Activated CD4-positive, alpha-beta memory T cell treated with anti-CD3 and anti-CD28 coated beads, Interleukin-2, amount 10 ng/mL, durations not matched to agents 7 days and 5 days (primary cell): ENCODE measurements around the gene TRAPPC10. TPM values are rescaled to one million over a fixed set of nuclear protein-coding genes. Genes with fewer than 3 reads are reported as not detected.
"Not testable (repeated sequence)": the region's sequence is repeated elsewhere in the genome, so short reads cannot be mapped to it uniquely, and the experiment has no call there.

Experiments
- CTCF ChIA-PET: fragments of 350-600 bp; sonication (Branson Sonifier 250); formaldehyde crosslinking; loops from one replicate; lab custom pipeline; 2021; ENCODE audit warnings: antibody characterized with exemption, inconsistent platforms; lab: Charles Lee
- POLR2A ChIA-PET: fragments of 350-600 bp; sonication (Branson Sonifier 250); formaldehyde crosslinking; loops from one replicate; lab custom pipeline; 2021; ENCODE audit warnings: antibody characterized with exemption; lab: Charles Lee
- DNase-seq: peaks from one replicate; pipeline ENCODE4 v3.0.0-alpha.2; 2020
- H3K27ac Mint-ChIP-seq: one replicate; pipeline ENCODE4 v1.8.0; 2021; ENCODE audit warnings: mild to moderate bottlenecking, mixed read lengths
- H3K27me3 Mint-ChIP-seq: one replicate; pipeline ENCODE4 v1.8.0; 2021; ENCODE audit warnings: mixed read lengths
- H3K36me3 Mint-ChIP-seq: one replicate; pipeline ENCODE4 v1.8.0; 2021; ENCODE audit warnings: low read depth, mixed read lengths
- H3K4me1 Mint-ChIP-seq: one replicate; pipeline ENCODE4 v1.8.0; 2021; ENCODE audit warnings: mixed read lengths
- H3K4me3 Mint-ChIP-seq: one replicate; pipeline ENCODE4 v1.8.0; 2021; ENCODE audit warnings: mild to moderate bottlenecking, mixed read lengths
- H3K9me3 Mint-ChIP-seq: one replicate; pipeline ENCODE4 v1.8.0; 2021; ENCODE audit warnings: mixed read lengths
- total RNA-seq, 2 experiments: library from RNA; stranded (reverse); gene quantifications; one replicate each; pipeline ENCODE4 v1.2.3, GENCODE V29; 2021

Gene TRAPPC10
- total RNA-seq, 2 experiments from 2014 or later: 76.0 to 76.5 TPM

DNA sequence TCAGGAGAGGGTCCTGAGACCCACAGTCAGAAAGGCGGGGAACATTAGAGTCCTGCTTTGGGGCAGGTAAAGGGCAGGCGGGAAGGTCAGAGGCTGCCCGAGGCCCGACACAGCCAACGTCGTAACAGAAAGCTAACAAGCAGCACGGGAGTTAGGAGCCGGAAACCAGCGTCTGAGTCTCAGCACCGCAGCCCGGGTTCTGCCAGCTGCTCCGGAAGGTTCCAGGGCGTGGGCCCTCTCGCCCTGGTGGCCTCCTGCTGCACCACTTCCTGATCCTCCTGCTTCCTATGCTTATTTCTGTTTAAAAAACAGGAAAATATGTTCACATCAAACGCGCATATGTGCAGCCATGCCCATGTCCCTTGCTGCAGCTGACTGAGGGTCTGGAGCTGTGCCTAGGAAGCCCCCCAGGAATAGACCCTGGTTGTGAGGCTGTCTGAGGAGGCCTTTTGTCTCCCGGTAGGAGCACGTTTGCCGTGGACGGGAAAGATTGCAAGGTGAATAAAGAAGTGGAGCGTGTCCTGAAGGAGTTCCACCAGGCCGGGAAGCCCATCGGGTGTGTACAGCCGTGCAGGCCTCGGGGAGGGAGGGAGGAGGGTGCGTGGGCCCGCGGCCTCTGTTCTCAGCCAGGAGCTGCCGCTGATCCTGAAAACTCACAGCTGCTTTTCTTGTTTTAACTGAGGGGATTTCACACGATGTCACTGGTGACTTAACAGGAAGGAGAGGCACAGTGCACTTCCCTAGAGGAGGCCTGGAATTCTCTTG lies 127.9 kb downstream of the TRAPPC10 start:
- H3K36me3 Mint-ChIP-seq, DNase-seq, H3K4me1 Mint-ChIP-seq, POLR2A ChIA-PET, H3K9me3 Mint-ChIP-seq, H3K27me3 Mint-ChIP-seq, CTCF ChIA-PET: not testable (repeated sequence)
- peak overlapping the region; percentile 78 for H3K27ac Mint-ChIP-seq
- H3K4me3 Mint-ChIP-seq: peak overlapping the region; percentile 37

GRCh38 chr21:44140552-44140932 lies 128.4 kb downstream of the TRAPPC10 start:
- H3K4me1 Mint-ChIP-seq, POLR2A ChIA-PET, H3K9me3 Mint-ChIP-seq, H3K4me3 Mint-ChIP-seq, H3K27ac Mint-ChIP-seq, H3K27me3 Mint-ChIP-seq, DNase-seq, H3K36me3 Mint-ChIP-seq, CTCF ChIA-PET: not testable (repeated sequence)

- H3K36me3 Mint-ChIP-seq, CTCF ChIA-PET, H3K9me3 Mint-ChIP-seq, H3K27ac Mint-ChIP-seq, DNase-seq, POLR2A ChIA-PET, H3K27me3 Mint-ChIP-seq, H3K4me1 Mint-ChIP-seq, H3K4me3 Mint-ChIP-seq: not testable (repeated sequence)
Observed at GRCh38 chr21:44142470-44142869, 130.4 kb downstream of the TRAPPC10 start.

DNA sequence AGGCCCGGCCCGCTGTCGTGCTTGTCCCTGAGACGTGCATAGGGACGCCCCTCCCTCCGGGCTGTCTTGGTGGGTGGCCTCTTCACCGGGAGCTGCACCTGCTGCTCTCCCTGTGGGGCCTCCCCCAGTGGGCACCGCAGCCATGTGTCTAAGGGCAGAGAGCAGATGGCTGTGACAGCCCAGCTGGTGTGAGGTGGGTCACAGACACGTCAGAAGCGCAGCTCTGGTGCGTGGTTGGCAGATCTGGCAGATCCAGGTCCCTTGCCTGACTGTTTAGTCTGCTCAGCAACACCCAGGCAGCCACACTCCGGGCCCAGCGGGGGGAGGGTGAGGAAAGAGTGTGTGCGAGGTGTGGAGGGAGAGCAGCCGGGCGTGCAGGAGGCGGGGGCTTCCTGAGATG lies 131.3 kb downstream of the TRAPPC10 start:
- H3K9me3 Mint-ChIP-seq, H3K27ac Mint-ChIP-seq, H3K27me3 Mint-ChIP-seq, CTCF ChIA-PET, H3K36me3 Mint-ChIP-seq, POLR2A ChIA-PET, H3K4me3 Mint-ChIP-seq, H3K4me1 Mint-ChIP-seq: not testable (repeated sequence)
- DNase-seq: peak; percentile 43

DNA sequence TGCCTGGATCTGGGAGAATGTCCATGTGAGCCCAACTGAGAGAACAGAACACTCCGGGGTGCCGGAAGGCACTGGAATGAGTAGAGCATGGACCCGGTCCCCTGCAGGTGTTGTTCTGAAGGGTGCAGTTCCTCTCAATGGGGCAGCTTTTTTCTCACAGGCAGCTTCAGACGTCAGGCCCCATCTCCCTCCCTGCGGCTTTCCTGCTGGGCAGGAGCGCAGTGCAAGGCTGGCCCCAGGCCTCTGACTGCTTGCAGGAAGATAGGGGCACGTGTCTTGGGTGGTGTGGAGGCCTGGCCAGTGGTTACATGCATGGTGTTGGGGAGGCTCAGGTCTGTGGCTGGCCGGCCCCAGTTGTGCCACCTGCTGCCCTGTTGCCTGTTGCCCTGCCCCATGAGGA lies 131.9 kb downstream of the TRAPPC10 start:
- H3K4me1 Mint-ChIP-seq, H3K4me3 Mint-ChIP-seq, POLR2A ChIA-PET, H3K27me3 Mint-ChIP-seq, H3K36me3 Mint-ChIP-seq, CTCF ChIA-PET, H3K9me3 Mint-ChIP-seq, DNase-seq: not testable (repeated sequence)
- peak overlapping the region; percentile 44 for H3K27ac Mint-ChIP-seq

DNA sequence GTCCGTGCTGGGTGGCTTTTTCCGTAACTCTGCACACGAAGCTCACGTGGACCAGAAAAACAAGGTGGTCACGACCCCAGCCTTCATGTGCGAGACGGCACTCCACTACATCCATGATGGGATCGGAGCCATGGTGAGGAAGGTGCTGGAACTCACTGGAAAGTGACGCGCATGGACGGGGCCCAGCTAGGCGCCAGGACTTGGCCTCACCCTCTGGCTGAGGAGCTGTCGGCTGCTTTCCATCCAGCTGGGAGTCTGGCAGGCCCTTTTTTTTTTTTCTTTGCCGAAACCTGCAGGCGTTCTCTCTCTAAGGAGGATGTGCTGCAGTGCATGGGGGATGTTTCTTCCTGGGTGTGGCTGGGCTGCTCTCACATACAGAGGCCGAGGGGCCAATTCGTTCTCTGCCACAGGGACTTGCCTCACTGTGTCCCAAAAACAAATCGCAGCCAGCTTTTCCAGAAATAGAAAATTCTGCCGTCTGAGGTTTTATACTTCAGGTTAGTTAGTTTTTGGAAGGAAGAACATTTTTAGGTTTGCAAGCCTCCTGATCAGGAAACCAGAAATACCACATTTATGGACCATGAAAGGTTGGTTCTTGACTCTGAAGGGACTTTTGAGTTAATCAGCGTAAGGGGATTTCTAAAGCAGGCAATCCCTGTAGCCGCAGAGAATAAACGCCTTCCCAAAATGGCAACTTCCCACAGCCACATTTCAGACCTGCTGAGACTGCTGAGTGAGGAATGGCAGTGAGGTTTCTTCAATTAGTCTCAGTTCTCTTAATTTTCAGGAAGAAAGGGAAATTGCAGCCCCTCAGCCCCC lies 132.9 kb downstream of the TRAPPC10 start:
- CTCF ChIA-PET, H3K4me1 Mint-ChIP-seq, POLR2A ChIA-PET, H3K27ac Mint-ChIP-seq, H3K4me3 Mint-ChIP-seq, DNase-seq, H3K9me3 Mint-ChIP-seq, H3K27me3 Mint-ChIP-seq, H3K36me3 Mint-ChIP-seq: not testable (repeated sequence)

GRCh38 chr21:44145616-44146015 lies 133.5 kb downstream of the TRAPPC10 start:
- H3K27ac Mint-ChIP-seq, CTCF ChIA-PET, DNase-seq, H3K4me3 Mint-ChIP-seq, H3K4me1 Mint-ChIP-seq, POLR2A ChIA-PET, H3K9me3 Mint-ChIP-seq, H3K27me3 Mint-ChIP-seq, H3K36me3 Mint-ChIP-seq: not testable (repeated sequence)

- H3K9me3 Mint-ChIP-seq, H3K36me3 Mint-ChIP-seq, CTCF ChIA-PET: not testable (repeated sequence)
Observed at GRCh38 chr21:44147108-44147507, 135.0 kb downstream of the TRAPPC10 start.

DNA sequence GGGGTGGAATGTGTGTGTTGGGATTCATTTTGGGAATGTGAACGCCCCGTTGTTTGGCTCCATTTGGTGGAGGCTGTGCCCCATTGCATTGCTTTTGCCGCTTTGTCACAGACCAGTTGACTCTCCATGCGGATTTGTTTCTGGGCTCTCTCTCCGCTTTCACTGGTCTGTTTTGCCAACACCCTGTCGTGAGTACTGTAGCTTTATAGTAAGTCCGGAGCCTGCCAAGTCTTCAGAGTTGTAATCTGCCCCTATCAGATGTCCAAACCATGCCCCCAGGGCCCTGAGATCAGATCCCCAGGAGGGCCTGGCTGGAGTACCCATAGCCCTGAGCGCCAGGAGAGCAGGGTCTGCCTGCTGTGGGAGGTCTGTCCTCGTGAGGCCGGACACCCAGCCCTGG lies 138.1 kb downstream of the TRAPPC10 start:
- H3K4me1 Mint-ChIP-seq, H3K27me3 Mint-ChIP-seq, H3K27ac Mint-ChIP-seq, H3K4me3 Mint-ChIP-seq, POLR2A ChIA-PET, H3K36me3 Mint-ChIP-seq, DNase-seq, CTCF ChIA-PET, H3K9me3 Mint-ChIP-seq: not testable (repeated sequence)

More at GRCh38 chr21:44147108-44147507, 135.0 kb downstream of the TRAPPC10 start:
- H3K4me3 Mint-ChIP-seq, DNase-seq, H3K4me1 Mint-ChIP-seq, H3K27ac Mint-ChIP-seq, POLR2A ChIA-PET, H3K27me3 Mint-ChIP-seq: not testable (repeated sequence)

- H3K27ac Mint-ChIP-seq, POLR2A ChIA-PET, CTCF ChIA-PET, H3K27me3 Mint-ChIP-seq, DNase-seq, H3K4me1 Mint-ChIP-seq, H3K36me3 Mint-ChIP-seq, H3K9me3 Mint-ChIP-seq, H3K4me3 Mint-ChIP-seq: not testable (repeated sequence)
Observed at GRCh38 chr21:44153214-44153888, 141.2 kb downstream of the TRAPPC10 start.

DNA sequence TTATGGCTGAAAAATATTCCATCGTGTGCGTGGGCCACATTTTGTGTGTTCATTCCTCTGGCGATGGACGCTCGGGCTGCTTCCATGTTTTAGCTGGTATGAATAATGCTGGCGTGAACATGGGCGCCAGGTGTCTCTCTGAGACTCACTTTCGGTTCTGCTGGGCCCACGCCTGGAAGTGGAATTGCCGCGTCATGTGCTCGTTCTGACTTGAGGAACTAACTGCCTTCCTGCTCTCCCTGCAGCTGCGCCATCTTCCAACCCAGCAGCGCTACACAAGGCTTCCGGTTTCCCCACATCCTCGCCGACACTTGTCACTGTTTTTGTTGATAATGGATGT lies 141.8 kb downstream of the TRAPPC10 start:
- POLR2A ChIA-PET, H3K9me3 Mint-ChIP-seq, H3K27me3 Mint-ChIP-seq, H3K36me3 Mint-ChIP-seq, H3K4me3 Mint-ChIP-seq, H3K4me1 Mint-ChIP-seq, CTCF ChIA-PET, H3K27ac Mint-ChIP-seq: not testable (repeated sequence)
- peak; percentile 46 for DNase-seq

GRCh38 chr21:44154816-44155230 lies 142.7 kb downstream of the TRAPPC10 start:
- H3K27ac Mint-ChIP-seq, CTCF ChIA-PET, H3K27me3 Mint-ChIP-seq, POLR2A ChIA-PET, DNase-seq, H3K9me3 Mint-ChIP-seq, H3K36me3 Mint-ChIP-seq, H3K4me3 Mint-ChIP-seq, H3K4me1 Mint-ChIP-seq: not testable (repeated sequence)

DNA sequence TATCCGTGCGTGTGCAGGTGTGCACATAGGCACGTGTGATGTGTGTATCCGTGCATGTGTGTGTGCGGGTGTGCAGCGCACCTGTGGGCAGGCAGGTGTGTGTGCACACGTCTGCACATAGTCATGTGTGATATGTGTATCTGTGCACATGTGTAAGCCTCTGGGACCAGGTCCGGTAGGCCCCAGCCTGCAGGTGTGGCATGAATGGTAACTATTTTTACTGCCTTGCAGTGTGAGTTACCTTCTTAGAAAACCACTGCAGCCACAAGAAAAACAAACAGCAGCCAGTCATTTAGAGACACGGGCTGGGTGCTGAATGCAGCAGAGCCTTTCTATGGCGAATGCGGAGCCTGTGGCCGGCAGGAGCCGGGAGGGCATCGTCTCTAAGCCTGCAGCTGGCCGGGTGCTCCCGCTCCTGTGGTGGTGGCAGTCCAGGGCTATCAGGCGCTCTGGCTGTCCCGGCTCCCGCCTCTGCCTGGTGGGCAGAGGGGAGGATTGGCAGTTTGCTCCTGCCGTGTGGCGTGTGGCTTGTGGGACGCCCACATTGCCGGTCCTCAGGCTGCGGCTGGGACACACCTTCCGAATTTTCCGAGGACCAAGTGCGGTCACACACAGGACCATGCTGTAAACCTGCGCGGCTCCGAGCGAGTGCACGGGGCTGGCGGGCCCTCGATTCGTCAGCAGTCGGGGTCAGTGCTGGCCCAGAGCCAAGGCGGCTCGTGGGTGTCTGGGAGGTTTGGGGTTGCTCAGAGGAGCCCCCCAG lies 143.3 kb downstream of the TRAPPC10 start:
- H3K9me3 Mint-ChIP-seq, H3K36me3 Mint-ChIP-seq, CTCF ChIA-PET: not testable (repeated sequence)

More for the DNA sequence above, 143.3 kb downstream of the TRAPPC10 start:
- H3K27me3 Mint-ChIP-seq, H3K4me3 Mint-ChIP-seq, H3K27ac Mint-ChIP-seq, POLR2A ChIA-PET, H3K4me1 Mint-ChIP-seq: not testable (repeated sequence)
- peak; percentile 56 for DNase-seq
